Measurements from ENCODE around the gene RALA. TPM values are rescaled to one million over a fixed set of nuclear protein-coding genes. Genes with fewer than 3 reads are reported as not detected.

RALA gene
- total and polyA plus RNA-seq, 10 of the 15 experiments (the other 5 are each of a cell fraction or from before 2014, with no cell fraction given), result 7.5 to 53.3 (median 23.1) TPM

GRCh38 chr7:39709768-39710311, 86.5 kb downstream of the RALA start:
- Histone ChIP-seq H3K4me2 (ENCODE audit: control insufficient read depth, insufficient read depth) (no peak overlapping the region; the same call in 1 of the 2 replicates), H2AFZ (ENCODE audit: control insufficient read depth, low read depth, low read length) (no peak overlapping the region), H3K9ac (ENCODE audit: control insufficient read depth, insufficient read depth, low read length) (no peak overlapping the region), H3K4me3 (no peak overlapping the region), H3K9me3 (replicated peaks; ENCODE audit: control insufficient read depth, insufficient read depth, low read length) (peaks cover 8% of the 10 kb centered on the region; the same call in 2 of the 3 replicates), H3K27me3 (replicated peaks in 1 of 2; ENCODE audit: control insufficient read depth in 2 of 2, insufficient read depth in 2 of 2, low read length in 1 of 2) (no peaks in the 10 kb centered on the region), H3K79me2 (ENCODE audit: control insufficient read depth, insufficient read depth, low read length) (no peaks in the 10 kb centered on the region), H3K27ac (ENCODE audit: control insufficient read depth, insufficient read depth) (no peak overlapping the region), H3K4me1 (ENCODE audit: control insufficient read depth, insufficient read depth, low read length) (no peaks in the 10 kb centered on the region), H4K20me1 (ENCODE audit: control insufficient read depth, insufficient read depth) (no peaks in the 10 kb centered on the region), H3K36me3 (ENCODE audit: control insufficient read depth in 2 of 2, insufficient read depth in 2 of 2, low read length in 1 of 2) (no peaks in the 10 kb centered on the region)
- BruUV-seq (replicated peaks), result no TSS peak
- FAIRE-seq, result no peak
- 2% methylated on average over 3 of the region's 3 CpGs for WGBS (ENCODE audit: insufficient coverage, insufficient replicate concordance, low lambda C conversion rate, missing lambda C conversion rate)
- in situ Hi-C loops (cut with MboI), result no loop called here
- DNase-seq (ENCODE audit: low read depth, low spot score), result peak; percentile 13
- intact Hi-C loops (cut with micrococcal nuclease; ENCODE audit: unreplicated experiment), result no loop called here
- peak; percentile 94 for ATAC-seq
- TF ChIP-seq BCL3 (IDR thresholded peaks at IDR 0.05; ENCODE audit: borderline replicate concordance, insufficient read depth, low read depth, low read length, poor library complexity, severe bottlenecking), result peak; percentile 15
- no peak for TF ChIP-seq SREBF1 (IDR thresholded peaks at IDR 0.05; ENCODE audit: low read length)
- peak; percentile 19 for TF ChIP-seq MEF2B (IDR thresholded peaks at IDR 0.05; ENCODE audit: partially characterized antibody, poor library complexity, severe bottlenecking)
- CTCF ChIA-PET, result interaction anchor here (0.9 to 2.2 kb wide), 3 partner anchors 21 to 131 kb away, joined by 3 to 8 read pairs (median 5); no protein-coding TSS in a partner anchor
- SMC1A ChIA-PET (ENCODE audit: uncharacterized antibody, unreplicated experiment), result interaction anchor here (0.6 to 3.0 kb wide), 7 partner anchors 24 to 131 kb away, joined by 3 to 16 read pairs (median 3); no protein-coding TSS in a partner anchor
- POLR2A ChIA-PET, result interaction anchor here (1.3 to 1.6 kb wide), 2 partner anchors 26 to 89 kb away, joined by 4 read pairs; no protein-coding TSS in a partner anchor
- RAD21 ChIA-PET (ENCODE audit: unreplicated experiment), result interaction anchor here (1.0 to 2.1 kb wide), 3 partner anchors 24 to 130 kb away, joined by 4 to 8 read pairs (median 5); no protein-coding TSS in a partner anchor

- intact Hi-C loops (cut with micrococcal nuclease; ENCODE audit: unreplicated experiment), result no loop called here
- H2AFZ ChIP-seq (ENCODE audit: control insufficient read depth, low read depth, low read length), result no peak overlapping the region
- BruUV-seq (replicated peaks), result no TSS peak
- H3K27ac ChIP-seq (ENCODE audit: control insufficient read depth, insufficient read depth), result no peak overlapping the region
- peaks cover 8% of the 10 kb centered on the region; the same call in 2 of the 3 replicates for H3K9me3 ChIP-seq (replicated peaks; ENCODE audit: control insufficient read depth, insufficient read depth, low read length)
- ATAC-seq (no peak), DNase-seq (ENCODE audit: low read depth, low spot score) (no peak), FAIRE-seq (no peak)
- no peaks in the 10 kb centered on the region for H3K4me1 ChIP-seq (ENCODE audit: control insufficient read depth, insufficient read depth, low read length)
- H3K36me3 ChIP-seq (ENCODE audit: control insufficient read depth in 2 of 2, insufficient read depth in 2 of 2, low read length in 1 of 2), result no peaks in the 10 kb centered on the region
- ChIA-PET POLR2A (no interaction called here), SMC1A (ENCODE audit: uncharacterized antibody, unreplicated experiment) (interaction anchor here (1.2 kb wide), 1 partner anchor 10 kb away, joined by 3 read pairs; no protein-coding TSS in a partner anchor), CTCF (no interaction called here), RAD21 (ENCODE audit: unreplicated experiment) (no interaction called here)
- no peak overlapping the region for H3K9ac ChIP-seq (ENCODE audit: control insufficient read depth, insufficient read depth, low read length)
- no peaks in the 10 kb centered on the region for H4K20me1 ChIP-seq (ENCODE audit: control insufficient read depth, insufficient read depth)
- in situ Hi-C loops (cut with MboI), result no loop called here
- H3K4me3 ChIP-seq, result no peak overlapping the region
- H3K4me2 ChIP-seq (ENCODE audit: control insufficient read depth, insufficient read depth), result no peak overlapping the region
- 93% methylated on average over 1 of the region's 1 CpG for WGBS (ENCODE audit: insufficient coverage, insufficient replicate concordance, low lambda C conversion rate, missing lambda C conversion rate)
- H3K27me3 ChIP-seq (replicated peaks in 1 of 2; ENCODE audit: control insufficient read depth in 2 of 2, insufficient read depth in 2 of 2, low read length in 1 of 2), result no peaks in the 10 kb centered on the region
- no peaks in the 10 kb centered on the region for H3K79me2 ChIP-seq (ENCODE audit: control insufficient read depth, insufficient read depth, low read length)
- no peak for TF ChIP-seq HDGF (IDR thresholded peaks at IDR 0.05)
- no peak for TF ChIP-seq POU2F2 (IDR thresholded peaks at IDR 0.05; ENCODE audit: borderline replicate concordance, low read depth, low read length)
- no peak for TF ChIP-seq MAX (IDR thresholded peaks at IDR 0.05; ENCODE audit: low read depth, low read length)
- no peak for TF ChIP-seq SMARCA5 (IDR thresholded peaks at IDR 0.05)
- TF ChIP-seq REST (IDR thresholded peaks at IDR 0.05; ENCODE audit: low read depth, low read length), result no peak
- no peak for TF ChIP-seq ESRRA (IDR thresholded peaks at IDR 0.05; ENCODE audit: low read length)
- TF ChIP-seq ATF3 (IDR thresholded peaks at IDR 0.05; ENCODE audit: borderline replicate concordance, extremely low read depth, low read depth, low read length), result no peak
- no peak for TF ChIP-seq LARP7 (IDR thresholded peaks at IDR 0.05)
Observed at GRCh38 chr7:39712751-39713150, 89.4 kb downstream of the RALA start.
